ENCODE measurements around the gene ALG6.
"Not testable (repeated sequence)": the region's sequence is repeated elsewhere in the genome, so short reads cannot be mapped to it uniquely, and the experiment has no call there.

The ALG6 gene

GRCh38 chr1:63328781-63329180, 38.6 kb upstream of the ALG6 start:
- no peak for DNase-seq

GRCh38 chr1:63329621-63330330, 37.7 kb upstream of the ALG6 start:
- DNase-seq: no peak

GRCh38 chr1:63330331-63330916, 37.0 kb upstream of the ALG6 start:
- DNase-seq: no peak

- no peak for DNase-seq
Observed at GRCh38 chr1:63342402-63342801, 25.0 kb upstream of the ALG6 start.

- DNase-seq: no peak
Observed at GRCh38 chr1:63343922-63344321, 23.5 kb upstream of the ALG6 start.

- no peak for DNase-seq
Observed at GRCh38 chr1:63350320-63350719, 17.1 kb upstream of the ALG6 start.

- DNase-seq: no peak
Observed at GRCh38 chr1:63352736-63353135, 14.7 kb upstream of the ALG6 start.

- DNase-seq: not testable (repeated sequence)
Observed at GRCh38 chr1:63356234-63356633, 11.2 kb upstream of the ALG6 start.

- no peak for DNase-seq
Observed at GRCh38 chr1:63359561-63359960, 7.9 kb upstream of the ALG6 start.

GRCh38 chr1:63362073-63362472, 5.4 kb upstream of the ALG6 start:
- DNase-seq: no peak

- no peak for DNase-seq
Observed at GRCh38 chr1:63362578-63362977, 4.8 kb upstream of the ALG6 start.

GRCh38 chr1:63363014-63363413, 4.4 kb upstream of the ALG6 start:
- DNase-seq: no peak

- no peak for DNase-seq
Observed at GRCh38 chr1:63366908-63367214, 566 bp upstream of the ALG6 start.

GRCh38 chr1:63368131-63368530, 704 bp downstream of the ALG6 start:
- no peak for DNase-seq

GRCh38 chr1:63379583-63379982, 12.2 kb downstream of the ALG6 start:
- no peak for DNase-seq

GRCh38 chr1:63381741-63382140, 14.3 kb downstream of the ALG6 start:
- DNase-seq: no peak

GRCh38 chr1:63401945-63402344, 34.5 kb downstream of the ALG6 start:
- no peak for DNase-seq

GRCh38 chr1:63403386-63403785, 36.0 kb downstream of the ALG6 start:
- no peak for DNase-seq

- no peak for DNase-seq
Observed at GRCh38 chr1:63405021-63405420, 37.6 kb downstream of the ALG6 start.

- no peak for DNase-seq
Observed at GRCh38 chr1:63405987-63406386, 38.6 kb downstream of the ALG6 start.

- no peak for DNase-seq
Observed at GRCh38 chr1:63407002-63407401, 39.6 kb downstream of the ALG6 start.

- DNase-seq: no peak
Observed at GRCh38 chr1:63408331-63408730, 40.9 kb downstream of the ALG6 start.

GRCh38 chr1:63411066-63411465, 43.6 kb downstream of the ALG6 start:
- DNase-seq: no peak

- DNase-seq: no peak
Observed at GRCh38 chr1:63413394-63413793, 46.0 kb downstream of the ALG6 start.

- DNase-seq: no peak
Observed at GRCh38 chr1:63414691-63415365, 47.4 kb downstream of the ALG6 start.
